Adrenal gland (tissue), 12 donors: ENCODE measurements around the gene SRBD1. TPM values are rescaled to one million over a fixed set of nuclear protein-coding genes. Genes with fewer than 3 reads are reported as not detected.

Experiments
- DNase-seq, 7 donors: peaks; one replicate each; pipeline ENCODE4 v3.0.0-alpha.2; 2019 to 2020
- H3K27ac ChIP-seq, 5 donors: fragments of 200-600 bp; sonication (generic) in 4 of 5; 1 replicate in 3 of 5; 2 replicates in 2 of 5; pipeline versions ENCODE4 v1.5.1 to v1.8.0; 2016 to 2020; ENCODE audit warnings: mild to moderate bottlenecking in 1 of 5
- H3K27me3 ChIP-seq: fragments of 200-600 bp; 2 replicates; pipeline ENCODE4 v1.8.0; 2021
- H3K36me3 ChIP-seq, 2 donors: fragments of 200-600 bp; replicated peaks in 1 of 2; 1 replicate in 1 of 2; 2 replicates in 1 of 2; pipeline versions ENCODE4 v1.5.1 to v1.8.0; 2018 to 2022
- H3K4me1 ChIP-seq, 2 donors: fragments of 200-600 bp; replicated peaks in 1 of 2; 1 replicate in 1 of 2; 2 replicates in 1 of 2; pipeline versions ENCODE4 v1.5.1 to v1.8.0; 2018 to 2021
- H3K4me3 ChIP-seq, 4 donors: fragments of 200-600 bp; sonication (generic) in 3 of 4; one replicate each; pipeline ENCODE4 v1.5.1; 2016 to 2018
- H3K9me3 ChIP-seq, 3 donors: fragments of 200-600 bp; sonication (generic) in 1 of 3; replicated peaks in 1 of 3; 1 replicate in 2 of 3; 2 replicates in 1 of 3; pipeline versions ENCODE4 v1.5.1 to v1.8.0; 2016 to 2021
- CTCF ChIP-seq, 6 experiments: fragments of 450-650 bp in 4 of 6; fragments of 200-600 bp in 2 of 6; sonication (generic) in 1 of 6; IDR thresholded peaks; 1 replicate in 5 of 6; 2 replicates in 1 of 6; pipeline versions ENCODE4 v1.5.1 to v1.8.0; 2016 to 2021; ENCODE audit warnings: antibody characterized with exemption in 6 of 6, mild to moderate bottlenecking in 2 of 6, moderate library complexity in 1 of 6
- POLR2A ChIP-seq, 2 donors: fragments of 450-650 bp; IDR thresholded peaks; one replicate each; pipeline ENCODE4 v1.6.1; 2017; ENCODE audit warnings: antibody characterized with exemption in 2 of 2, mild to moderate bottlenecking in 2 of 2, moderate library complexity in 1 of 2
- WGBS, 4 donors: extraction: QIAGEN DNeasy Blood & Tissue Kit in 2 of 4; methylation state at CpG; one replicate each; pipeline versions ENCODE4 v1.1.5 to v1.1.7; 2013 to 2017; 5-methylcytosine and 5-hydroxymethylcytosine counted together
- intact Hi-C, 2 donors: fragments of 100-400 bp; cut with DNase I; formaldehyde crosslinking; loops; one replicate each; pipeline versions ENCODE4 v1.14.1 to v1.15.0; 2022 to 2023
- polyA plus RNA-seq, 3 donors: library from polyadenylated mRNA; stranded (reverse); fragments of 200-250 nt in 2 of 3; fragments of 350-450 nt in 1 of 3; fragmentation: Illumina TruSeq in 1 of 3; extraction: RNeasy Lipid Tissue Mini Kit (QIAGEN cat#74804) in 1 of 3; gene quantifications; one replicate each; pipeline ENCODE4 v1.2.3, GENCODE V29; 2013 to 2014
- total RNA-seq, 9 donors: library from RNA; depleted of rRNA in 4 of 9; stranded (reverse); fragments of >200 nt in 4 of 9; fragments of 120-200 nt in 1 of 9; fragmentation: NEBNext Ultra II Directional in 1 of 9; extraction: Animal tissue kit (Norgen Biotek cat#: 25700) in 1 of 9; gene quantifications; one replicate each; pipeline versions ENCODE4 v1.1.0 to v1.2.4, GENCODE V29; 2013 to 2023
- donor health status: healthy with polysubstance abuse.
- donor health status: Bipolar disorder and iron deficiency.
- donor health status: DM: yes; HTN: yes; CAD: no.
- donor health status: DM: no; HTN: no; CAD: no.
- donor health status: DM: no; HTN: no; CAD: no.
- donor health status: DM: yes; HTN: yes; CAD: no.

Gene SRBD1
- total and polyA plus RNA-seq, 12 donors, result 2.7 to 21.6 (median 13.8) TPM

- H3K27me3 ChIP-seq, result no peaks in the 10 kb centered on the region
- peak overlapping the region in 2 of 4 donors; percentile 39 to 96 for H3K4me3 ChIP-seq
- no peaks in the 10 kb centered on the region for H3K36me3 ChIP-seq
- peak overlapping the region in 3 of 5 donors; percentile 99 to 100 (median 99) for H3K27ac ChIP-seq
- WGBS, 4 donors, result 3 to 11% (median 6%) methylated on average over 11 to 53 of the region's 53 CpGs
- H3K9me3 ChIP-seq, result no peaks in the 10 kb centered on the region
- peak; percentile 33 to 74 (median 47) for DNase-seq
- intact Hi-C loops, result no loop called here
- no peak for TF ChIP-seq CTCF (IDR thresholded peaks at IDR 0.05)
- TF ChIP-seq POLR2A (IDR thresholded peaks at IDR 0.05), result no peak
- peaks cover 6 to 27% of the 10 kb centered on the region in 2 donors for H3K4me1 ChIP-seq
Measured at GRCh38 chr2:45652090-45653031, 41.3 kb upstream of the SRBD1 start.

GRCh38 chr2:45651415-45652089, 40.5 kb upstream of the SRBD1 start, which contains the start of gene PRKCE:
PRKCE (plus strand) TSS chr2:45651675.
- H3K4me3 ChIP-seq, result peak within 1 kb of the TSS; percentile 63 to 96 (median 74)
- H3K27ac ChIP-seq, result peak within 1 kb of the TSS; percentile 96 to 100 (median 99)
- WGBS, 4 donors, result 0 to 1% (median 0%) methylated on average over 5 to 66 of the region's 66 CpGs
- H3K27me3 ChIP-seq, result no peaks in the 10 kb centered on the region
- peaks cover 6 to 27% of the 10 kb centered on the region in 2 donors for H3K4me1 ChIP-seq
- no peaks in the 10 kb centered on the region for H3K36me3 ChIP-seq
- intact Hi-C loops, result no loop called here
- no peak for TF ChIP-seq POLR2A (IDR thresholded peaks at IDR 0.05)
- no peak for TF ChIP-seq CTCF (IDR thresholded peaks at IDR 0.05)
- H3K9me3 ChIP-seq, result no peaks in the 10 kb centered on the region
- peak; percentile 62 to 80 (median 76) for DNase-seq

GRCh38 chr2:45650851-45651414, 39.9 kb upstream of the SRBD1 start:
- WGBS, 4 donors, result 0 to 3% (median 1%) methylated on average over 19 to 79 of the region's 79 CpGs
- intact Hi-C loops, result no loop called here
- H3K4me3 ChIP-seq, result peak overlapping the region; percentile 63 to 96 (median 74)
- peak; percentile 90 to 98 for TF ChIP-seq POLR2A (IDR thresholded peaks at IDR 0.05)
- TF ChIP-seq CTCF (IDR thresholded peaks at IDR 0.05), result peak in 5 of 6 experiments; percentile 31 to 66 (median 50)
- H3K27ac ChIP-seq, result peak overlapping the region; percentile 96 to 100 (median 99)
- DNase-seq, result peak; percentile 94 to 97 (median 95)
- no peaks in the 10 kb centered on the region for H3K36me3 ChIP-seq
- H3K27me3 ChIP-seq, result no peaks in the 10 kb centered on the region
- no peaks in the 10 kb centered on the region for H3K9me3 ChIP-seq
- H3K4me1 ChIP-seq, result peaks cover 6 to 27% of the 10 kb centered on the region in 2 donors
